SU-DHL-6 (cell line): ENCODE measurements around the gene USO1.
"Not testable (repeated sequence)": the region's sequence is repeated elsewhere in the genome, so short reads cannot be mapped to it uniquely, and the experiment has no call there.

Experiments used
- H2AFZ ChIP-seq: fragments of 200-600 bp; sonication (generic); 2 replicates; pipeline ENCODE4 v1.6.1; 2014; ENCODE audit warnings: low read depth, mild to moderate bottlenecking, moderate library complexity, mixed read lengths, antibody characterized with exemption, low read length; ENCODE audit not compliant: severe bottlenecking
- H3F3A ChIP-seq: fragments of 200-600 bp; shearing (Covaris generic); 2 replicates; pipeline ENCODE4 v1.6.0; 2016; ENCODE audit warnings: antibody characterized with exemption, mild to moderate bottlenecking; ENCODE audit not compliant: insufficient read depth
- H3K27ac ChIP-seq: fragments of 200-600 bp; sonication (generic); 2 replicates; pipeline ENCODE4 v1.5.1; 2016; ENCODE audit warnings: low read depth, mild to moderate bottlenecking, low read length, moderate library complexity, mixed read lengths
- H3K27me3 ChIP-seq: fragments of 200-600 bp; sonication (generic), shearing (Covaris generic); 2 replicates; pipeline ENCODE4 v1.6.0; 2014; ENCODE audit warnings: mild to moderate bottlenecking, low read length
- H3K36me3 ChIP-seq: fragments of 200-600 bp; sonication (generic); 2 replicates; pipeline ENCODE4 v1.6.1; 2014; ENCODE audit warnings: mild to moderate bottlenecking, low read length, mixed read lengths
- H3K4me2 ChIP-seq: fragments of 300-600, 200-600 bp; shearing (Covaris generic), sonication (generic); 2 replicates; pipeline ENCODE4 v1.6.0; 2014; ENCODE audit warnings: low read length, low read depth, mild to moderate bottlenecking; ENCODE audit not compliant: poor library complexity, severe bottlenecking
- H3K4me3 ChIP-seq: fragments of 200-600 bp; sonication (generic); 2 replicates; pipeline ENCODE4 v1.5.1; 2014; ENCODE audit warnings: antibody characterized with exemption, low read length, mild to moderate bottlenecking, mixed read lengths; ENCODE audit not compliant: insufficient read depth, poor library complexity, severe bottlenecking
- H3K79me2 ChIP-seq: fragments of 200-600 bp; sonication (generic); 2 replicates; pipeline ENCODE4 v1.6.1; 2014; ENCODE audit warnings: mild to moderate bottlenecking, low read length, moderate library complexity; ENCODE audit not compliant: insufficient read depth
- H3K9ac ChIP-seq: fragments of 200-600 bp; sonication (generic); 2 replicates; pipeline ENCODE4 v1.7.0; 2014; ENCODE audit warnings: mild to moderate bottlenecking, low read length
- H3K9me2 ChIP-seq: fragments of 200-600 bp; sonication (generic); replicated peaks from 2 replicates; pipeline ENCODE4 v1.6.1; 2014; ENCODE audit warnings: low read length; ENCODE audit not compliant: insufficient read depth
- H3K9me3 ChIP-seq: fragments of 200-600 bp; sonication (generic); 2 replicates; pipeline ENCODE4 v1.6.1; 2014; ENCODE audit warnings: low read length, mixed read lengths; ENCODE audit not compliant: insufficient read depth
- H4K20me1 ChIP-seq: fragments of 200-600 bp; sonication (generic); 2 replicates; pipeline ENCODE4 v1.6.1; 2014; ENCODE audit warnings: low read depth, mild to moderate bottlenecking, antibody characterized with exemption, low read length, moderate library complexity, mixed read lengths
- EZH2phosphoT487 ChIP-seq: fragments of 200-600 bp; sonication (generic), shearing (Covaris generic); conservative IDR thresholded peaks from 2 replicates; pipeline ENCODE4 v1.6.1; 2018; ENCODE audit warnings: mild to moderate bottlenecking, antibody characterized with exemption, low read length, moderate library complexity, mixed read lengths
- TF ChIP-seq, protein P1 (sequence below): fragments of 200-600 bp; sonication (generic); IDR thresholded peaks from one replicate; pipeline ENCODE4 v1.5.1; 2017; ENCODE audit warnings: antibody characterized with exemption, mild to moderate bottlenecking, low read length, moderate library complexity; ENCODE audit not compliant: insufficient read depth, poor library complexity, severe bottlenecking

USO1 gene

DNA sequence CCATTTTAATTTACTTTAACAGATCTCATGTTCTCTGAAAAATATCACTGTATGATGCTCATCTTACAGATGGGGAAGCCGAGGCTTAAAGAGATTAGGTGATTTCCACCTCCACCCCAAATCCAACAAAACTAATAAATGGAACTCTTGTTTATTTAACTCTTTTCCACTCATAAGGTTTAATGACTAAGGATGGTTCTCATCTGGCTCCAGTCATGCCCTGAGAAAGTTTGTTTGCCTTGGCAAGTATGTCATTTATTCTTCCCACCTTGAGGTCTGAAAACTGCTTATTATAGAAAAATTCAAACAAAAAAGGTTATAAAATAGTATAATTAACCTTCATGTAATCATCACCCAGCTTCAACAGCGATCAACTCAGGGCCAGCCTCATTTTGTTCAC lies 121.6 kb downstream of the USO1 start:
- no peaks in the 10 kb centered on the region for H3K9me2 ChIP-seq
- H3K4me3 ChIP-seq, result no peak overlapping the region
- H3K9me3 ChIP-seq, result no peaks in the 10 kb centered on the region
- no peak overlapping the region for H2AFZ ChIP-seq
- H3K9ac ChIP-seq, result no peak overlapping the region
- no peak overlapping the region for H3K27ac ChIP-seq
- H4K20me1 ChIP-seq, result no peaks in the 10 kb centered on the region
- H3K36me3 ChIP-seq, result no peaks in the 10 kb centered on the region
- no peaks in the 10 kb centered on the region for H3K79me2 ChIP-seq
- no peaks in the 10 kb centered on the region for H3K27me3 ChIP-seq
- H3F3A ChIP-seq, result no peaks in the 10 kb centered on the region
- no peak overlapping the region for H3K4me2 ChIP-seq
- TF ChIP-seq, protein P1, sequence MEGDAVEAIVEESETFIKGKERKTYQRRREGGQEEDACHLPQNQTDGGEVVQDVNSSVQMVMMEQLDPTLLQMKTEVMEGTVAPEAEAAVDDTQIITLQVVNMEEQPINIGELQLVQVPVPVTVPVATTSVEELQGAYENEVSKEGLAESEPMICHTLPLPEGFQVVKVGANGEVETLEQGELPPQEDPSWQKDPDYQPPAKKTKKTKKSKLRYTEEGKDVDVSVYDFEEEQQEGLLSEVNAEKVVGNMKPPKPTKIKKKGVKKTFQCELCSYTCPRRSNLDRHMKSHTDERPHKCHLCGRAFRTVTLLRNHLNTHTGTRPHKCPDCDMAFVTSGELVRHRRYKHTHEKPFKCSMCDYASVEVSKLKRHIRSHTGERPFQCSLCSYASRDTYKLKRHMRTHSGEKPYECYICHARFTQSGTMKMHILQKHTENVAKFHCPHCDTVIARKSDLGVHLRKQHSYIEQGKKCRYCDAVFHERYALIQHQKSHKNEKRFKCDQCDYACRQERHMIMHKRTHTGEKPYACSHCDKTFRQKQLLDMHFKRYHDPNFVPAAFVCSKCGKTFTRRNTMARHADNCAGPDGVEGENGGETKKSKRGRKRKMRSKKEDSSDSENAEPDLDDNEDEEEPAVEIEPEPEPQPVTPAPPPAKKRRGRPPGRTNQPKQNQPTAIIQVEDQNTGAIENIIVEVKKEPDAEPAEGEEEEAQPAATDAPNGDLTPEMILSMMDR, result no peak
- no peak for TF ChIP-seq EZH2phosphoT487

DNA sequence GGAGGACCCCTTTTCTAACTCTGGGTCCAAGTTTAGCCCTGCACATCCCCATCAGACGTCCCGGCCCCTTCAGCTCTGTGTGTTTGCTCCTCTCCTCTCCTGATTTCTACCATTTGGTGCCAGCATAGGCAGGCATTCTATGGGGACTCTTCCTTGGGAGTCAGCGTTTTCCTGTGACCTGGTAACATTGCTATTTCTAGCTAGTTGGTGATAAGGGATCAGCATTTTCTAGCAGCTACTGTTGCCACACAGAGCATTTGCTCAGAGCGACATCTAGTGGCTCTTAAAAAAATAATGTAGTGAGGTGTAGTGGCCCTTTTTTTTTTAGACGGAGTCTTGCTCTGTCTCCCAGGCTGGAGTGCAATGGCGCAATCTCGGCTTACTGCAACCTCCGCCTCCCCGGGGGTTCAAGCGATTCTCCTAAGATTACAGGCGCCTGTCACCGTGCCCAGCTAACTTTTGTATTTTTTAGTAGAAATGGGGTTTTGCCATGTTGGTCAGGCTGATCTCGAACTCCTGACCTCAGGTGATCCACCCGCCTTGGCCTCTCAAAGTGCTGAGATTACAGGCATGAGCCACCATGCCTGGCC lies 123.9 kb downstream of the USO1 start:
- not testable (repeated sequence) for H3K27me3 ChIP-seq, H3K9me3 ChIP-seq, H3K9ac ChIP-seq, H2AFZ ChIP-seq, H3K4me3 ChIP-seq, H3K79me2 ChIP-seq, H3K27ac ChIP-seq, H4K20me1 ChIP-seq, H3F3A ChIP-seq, H3K4me2 ChIP-seq, H3K36me3 ChIP-seq, H3K9me2 ChIP-seq
- TF ChIP-seq, protein P1, result peak; percentile 14

DNA sequence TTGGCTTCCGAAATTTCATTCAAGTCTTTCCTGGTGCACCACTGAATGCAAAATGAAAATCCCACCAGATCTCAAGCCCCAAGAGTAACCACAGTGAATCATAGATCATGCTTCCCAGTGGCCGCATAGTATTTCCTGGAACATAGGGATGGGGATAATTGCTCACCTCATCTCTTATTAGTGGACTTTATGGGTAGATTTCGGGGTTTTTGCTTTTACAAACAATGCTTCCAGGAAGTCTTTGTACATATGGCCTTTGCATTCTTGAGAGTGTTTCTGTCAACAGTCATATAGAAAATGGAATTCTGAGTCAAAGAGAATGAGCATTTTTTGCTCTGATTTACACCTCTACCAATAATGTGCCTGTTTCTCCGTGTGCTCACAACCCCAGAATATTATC lies 124.5 kb downstream of the USO1 start:
- no peaks in the 10 kb centered on the region for H3K36me3 ChIP-seq
- no peaks in the 10 kb centered on the region for H3K9me3 ChIP-seq
- no peak overlapping the region for H2AFZ ChIP-seq
- H4K20me1 ChIP-seq, result no peaks in the 10 kb centered on the region
- no peaks in the 10 kb centered on the region for H3F3A ChIP-seq
- no peak overlapping the region for H3K27ac ChIP-seq
- no peak overlapping the region for H3K4me3 ChIP-seq
- no peaks in the 10 kb centered on the region for H3K79me2 ChIP-seq
- H3K9ac ChIP-seq, result no peak overlapping the region
- TF ChIP-seq, protein P1, result no peak
- TF ChIP-seq EZH2phosphoT487, result no peak
- no peak overlapping the region for H3K4me2 ChIP-seq
- no peaks in the 10 kb centered on the region for H3K27me3 ChIP-seq
- H3K9me2 ChIP-seq, result no peaks in the 10 kb centered on the region

DNA sequence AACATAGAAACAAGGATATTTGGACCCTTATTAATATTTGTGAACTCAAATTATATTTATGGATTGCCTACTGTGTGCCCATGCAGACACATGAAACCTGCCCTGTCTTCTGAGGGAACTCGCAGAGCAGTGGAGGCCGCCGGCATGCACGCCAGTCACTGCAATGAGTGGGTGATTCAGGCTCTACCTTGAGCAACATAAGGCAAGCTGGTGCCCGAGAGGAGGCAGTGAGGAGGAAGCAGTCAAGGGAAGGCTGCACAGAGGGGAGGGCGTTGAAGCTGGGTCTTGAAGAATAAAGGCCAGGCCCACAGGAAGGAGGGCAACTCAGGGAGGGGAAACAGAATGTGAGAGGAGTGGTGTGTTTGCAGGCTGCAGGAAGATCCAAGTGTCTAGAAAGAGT lies 125.1 kb downstream of the USO1 start:
- no peaks in the 10 kb centered on the region for H3K27me3 ChIP-seq
- H3K9me3 ChIP-seq, result no peaks in the 10 kb centered on the region
- H3K27ac ChIP-seq, result no peak overlapping the region
- H3F3A ChIP-seq, result no peaks in the 10 kb centered on the region
- no peaks in the 10 kb centered on the region for H4K20me1 ChIP-seq
- no peak overlapping the region for H2AFZ ChIP-seq
- no peaks in the 10 kb centered on the region for H3K36me3 ChIP-seq
- no peak overlapping the region for H3K4me2 ChIP-seq
- H3K4me3 ChIP-seq, result no peak overlapping the region
- no peak overlapping the region for H3K9ac ChIP-seq
- H3K9me2 ChIP-seq, result no peaks in the 10 kb centered on the region
- TF ChIP-seq, protein P1, result no peak
- no peak for TF ChIP-seq EZH2phosphoT487
- H3K79me2 ChIP-seq, result no peaks in the 10 kb centered on the region
